ENCODE results near the gene POU2F3.

POU2F3 gene

DNA sequence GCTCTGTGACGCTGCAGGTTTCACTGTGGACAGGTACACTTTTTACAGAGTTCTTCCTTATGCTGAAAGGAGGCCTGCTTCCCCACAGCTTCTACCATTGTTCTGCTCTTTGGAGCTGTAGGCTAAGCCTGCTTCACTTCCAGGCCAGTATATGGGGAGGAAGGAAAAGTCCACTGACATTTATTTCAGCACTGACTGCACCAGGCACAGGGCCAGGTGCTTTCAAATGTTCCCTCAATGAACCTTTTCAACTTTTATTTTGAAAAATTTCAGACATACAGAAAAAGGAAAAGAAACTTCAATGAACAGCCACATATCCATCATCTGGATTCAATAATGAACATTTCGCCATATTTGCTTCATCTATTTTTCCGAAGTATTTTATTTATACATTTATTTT is 22.0 kb downstream of the POU2F3 start:
- no peaks in the 10 kb centered on the region for H4K20me1 ChIP-seq (ENCODE audit: insufficient read depth, low read length)
- H3K9ac ChIP-seq (ENCODE audit: low read length): no peak overlapping the region
- H3K27me3 ChIP-seq (replicated peaks; ENCODE audit: insufficient read depth, low read length): peaks cover 6% of the 10 kb centered on the region; the same call in 1 of the 2 replicates

DNA sequence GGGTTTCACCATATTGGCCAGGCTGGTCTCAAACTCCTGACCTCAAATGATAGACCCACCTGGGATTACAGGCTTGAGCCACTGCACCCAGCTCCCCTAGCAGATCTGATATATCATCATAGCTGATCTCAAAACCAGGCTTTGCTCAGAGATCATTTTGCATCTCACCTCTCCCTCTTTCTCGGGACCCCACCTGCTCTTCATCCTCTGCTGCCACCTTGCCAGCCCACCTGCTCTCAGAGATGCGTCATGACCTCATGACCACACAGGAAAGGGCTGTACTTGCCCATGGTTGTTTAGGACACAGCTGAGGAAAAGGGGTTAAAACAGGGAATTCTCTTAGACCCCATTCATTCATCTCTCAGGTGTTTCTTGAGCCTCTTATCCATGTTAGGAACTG is 27.4 kb downstream of the POU2F3 start:
- no peaks in the 10 kb centered on the region for H4K20me1 ChIP-seq (ENCODE audit: insufficient read depth, low read length)
- TF ChIP-seq EZH2phosphoT487 (IDR thresholded peaks at IDR 0.05; ENCODE audit: low read length) (no peak), EZH2 (optimal IDR thresholded peaks at IDR 0.05; ENCODE audit: low read depth, low read length) (no peak)
- TF ChIP-seq, protein P1, sequence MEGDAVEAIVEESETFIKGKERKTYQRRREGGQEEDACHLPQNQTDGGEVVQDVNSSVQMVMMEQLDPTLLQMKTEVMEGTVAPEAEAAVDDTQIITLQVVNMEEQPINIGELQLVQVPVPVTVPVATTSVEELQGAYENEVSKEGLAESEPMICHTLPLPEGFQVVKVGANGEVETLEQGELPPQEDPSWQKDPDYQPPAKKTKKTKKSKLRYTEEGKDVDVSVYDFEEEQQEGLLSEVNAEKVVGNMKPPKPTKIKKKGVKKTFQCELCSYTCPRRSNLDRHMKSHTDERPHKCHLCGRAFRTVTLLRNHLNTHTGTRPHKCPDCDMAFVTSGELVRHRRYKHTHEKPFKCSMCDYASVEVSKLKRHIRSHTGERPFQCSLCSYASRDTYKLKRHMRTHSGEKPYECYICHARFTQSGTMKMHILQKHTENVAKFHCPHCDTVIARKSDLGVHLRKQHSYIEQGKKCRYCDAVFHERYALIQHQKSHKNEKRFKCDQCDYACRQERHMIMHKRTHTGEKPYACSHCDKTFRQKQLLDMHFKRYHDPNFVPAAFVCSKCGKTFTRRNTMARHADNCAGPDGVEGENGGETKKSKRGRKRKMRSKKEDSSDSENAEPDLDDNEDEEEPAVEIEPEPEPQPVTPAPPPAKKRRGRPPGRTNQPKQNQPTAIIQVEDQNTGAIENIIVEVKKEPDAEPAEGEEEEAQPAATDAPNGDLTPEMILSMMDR (IDR thresholded peaks at IDR 0.05; ENCODE audit: low read length): no peak
- no peaks in the 10 kb centered on the region for H3F3A ChIP-seq (ENCODE audit: insufficient read depth, low read length)
- no peaks in the 10 kb centered on the region for H3K36me3 ChIP-seq (replicated peaks; ENCODE audit: insufficient read depth, low read length)
- no peaks in the 10 kb centered on the region for H3K27me3 ChIP-seq (replicated peaks; ENCODE audit: insufficient read depth, low read length)
- no peak overlapping the region for H3K9ac ChIP-seq (ENCODE audit: low read length)
- no peak overlapping the region for H2AFZ ChIP-seq (ENCODE audit: low read length)
- no peak overlapping the region for H3K27ac ChIP-seq (ENCODE audit: low read length)
- no peak overlapping the region for H3K4me3 ChIP-seq (ENCODE audit: low read length)
- no peak overlapping the region for H3K4me2 ChIP-seq (ENCODE audit: low read depth, low read length)
- no peaks in the 10 kb centered on the region for H3K9me3 ChIP-seq (replicated peaks; ENCODE audit: insufficient read depth, low read length)
- no peaks in the 10 kb centered on the region for H3K79me2 ChIP-seq (ENCODE audit: low read length)
- no peaks in the 10 kb centered on the region for H3K4me1 ChIP-seq (ENCODE audit: low read length)
- no peak for DNase-seq
- no peaks in the 10 kb centered on the region for H3K9me2 ChIP-seq (replicated peaks; ENCODE audit: insufficient read depth, low read length)

More for the DNA sequence above, 22.0 kb downstream of the POU2F3 start:
- Histone ChIP-seq H3K27ac (ENCODE audit: low read length) (no peak overlapping the region), H3K4me3 (ENCODE audit: low read length) (no peak overlapping the region), H3K79me2 (ENCODE audit: low read length) (no peaks in the 10 kb centered on the region), H3K4me1 (ENCODE audit: low read length) (no peaks in the 10 kb centered on the region), H2AFZ (ENCODE audit: low read length) (no peak overlapping the region), H3K4me2 (ENCODE audit: low read depth, low read length) (no peak overlapping the region), H3K9me2 (replicated peaks; ENCODE audit: insufficient read depth, low read length) (no peaks in the 10 kb centered on the region), H3K9me3 (replicated peaks; ENCODE audit: insufficient read depth, low read length) (no peaks in the 10 kb centered on the region), H3K36me3 (replicated peaks; ENCODE audit: insufficient read depth, low read length) (no peaks in the 10 kb centered on the region), H3F3A (ENCODE audit: insufficient read depth, low read length) (no peaks in the 10 kb centered on the region)
- TF ChIP-seq EZH2 (optimal IDR thresholded peaks at IDR 0.05; ENCODE audit: low read depth, low read length): no peak
- no peak for TF ChIP-seq EZH2phosphoT487 (IDR thresholded peaks at IDR 0.05; ENCODE audit: low read length)
- TF ChIP-seq, protein P1 (IDR thresholded peaks at IDR 0.05; ENCODE audit: low read length): no peak
- no peak for DNase-seq

DNA sequence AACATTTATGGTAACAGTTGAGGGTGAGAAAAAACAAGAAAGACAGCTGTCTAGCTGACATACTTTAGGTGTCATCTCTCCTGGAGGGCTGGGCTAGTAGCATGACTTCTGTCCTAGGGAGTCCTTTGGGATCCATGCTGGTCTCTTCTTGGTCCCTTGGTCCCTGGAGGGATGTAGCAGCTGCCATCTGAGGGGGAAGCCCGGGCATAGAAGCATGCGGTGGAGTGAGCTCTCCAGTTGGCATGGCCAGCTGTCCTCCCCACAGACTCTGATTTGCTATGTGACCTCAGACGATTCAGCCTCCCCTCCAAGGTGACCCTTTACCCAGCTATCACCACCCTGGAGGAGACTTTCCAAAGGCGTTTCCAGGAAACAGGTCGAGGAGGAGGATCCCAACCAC is 28.7 kb downstream of the POU2F3 start:
- no peaks in the 10 kb centered on the region for H3K9me3 ChIP-seq (replicated peaks; ENCODE audit: insufficient read depth, low read length)
- H3K36me3 ChIP-seq (replicated peaks; ENCODE audit: insufficient read depth, low read length): no peaks in the 10 kb centered on the region
- no peak overlapping the region for H3K9ac ChIP-seq (ENCODE audit: low read length)
- no peaks in the 10 kb centered on the region for H4K20me1 ChIP-seq (ENCODE audit: insufficient read depth, low read length)
- H3K9me2 ChIP-seq (replicated peaks; ENCODE audit: insufficient read depth, low read length): no peaks in the 10 kb centered on the region
- H3K27me3 ChIP-seq (replicated peaks; ENCODE audit: insufficient read depth, low read length): no peaks in the 10 kb centered on the region
- H2AFZ ChIP-seq (ENCODE audit: low read length): no peak overlapping the region
- H3K4me2 ChIP-seq (ENCODE audit: low read depth, low read length): no peak overlapping the region
- H3F3A ChIP-seq (ENCODE audit: insufficient read depth, low read length): no peaks in the 10 kb centered on the region
- no peaks in the 10 kb centered on the region for H3K79me2 ChIP-seq (ENCODE audit: low read length)
- H3K27ac ChIP-seq (ENCODE audit: low read length): no peak overlapping the region
- DNase-seq: no peak
- no peak overlapping the region for H3K4me3 ChIP-seq (ENCODE audit: low read length)
- no peaks in the 10 kb centered on the region for H3K4me1 ChIP-seq (ENCODE audit: low read length)
- TF ChIP-seq EZH2 (optimal IDR thresholded peaks at IDR 0.05; ENCODE audit: low read depth, low read length) (no peak), EZH2phosphoT487 (IDR thresholded peaks at IDR 0.05; ENCODE audit: low read length) (no peak)
- TF ChIP-seq, protein P1 (IDR thresholded peaks at IDR 0.05; ENCODE audit: low read length): no peak
